ENCODE data around the gene HIPK2. TPM values are rescaled to one million over a fixed set of nuclear protein-coding genes. Genes with fewer than 3 reads are reported as not detected.
A peak's percentile ranks its signal among the peaks of the same experiment; 100 is the strongest.

Gene HIPK2
- total and polyA plus RNA-seq, 2 experiments from 2014 or later = 23.2 to 47.0 TPM

DNA sequence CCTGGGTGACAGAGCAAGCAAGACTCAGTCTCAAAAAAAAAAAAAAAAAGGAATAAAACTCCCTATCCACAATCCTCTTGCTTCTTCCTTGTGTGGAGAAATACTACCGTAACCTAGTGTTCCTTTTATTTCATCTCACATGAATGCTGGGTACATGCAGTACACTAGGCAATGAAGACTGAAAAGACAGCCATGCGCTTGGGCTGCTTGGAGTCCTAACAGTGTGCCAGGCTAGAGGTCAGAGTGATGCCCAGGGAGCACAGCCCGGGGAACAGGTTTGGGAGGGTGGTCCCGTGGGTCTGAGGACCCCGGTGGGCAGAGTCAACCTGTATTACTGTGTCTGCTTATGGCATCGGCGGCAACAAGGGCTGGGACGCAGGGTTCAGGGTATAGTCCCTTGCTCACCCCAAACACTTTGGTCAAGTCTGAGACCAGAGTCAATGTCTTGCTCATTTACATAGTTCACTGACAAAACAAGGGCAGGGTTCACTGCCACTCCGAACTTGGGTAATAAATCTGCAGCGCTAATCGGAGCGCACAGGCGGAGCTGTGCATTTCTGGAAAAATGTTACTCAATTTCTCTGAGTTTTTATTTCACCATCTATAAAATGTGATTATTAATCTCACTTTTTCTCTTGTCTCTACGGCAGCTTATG is 136.3 kb downstream of the HIPK2 start:
- Histone ChIP-seq H3K9me3 (ENCODE audit: low read depth) (no peaks in the 10 kb centered on the region), H3K27ac (no peak overlapping the region), H3K36me3 (no peaks in the 10 kb centered on the region), H3K4me3 (no peak overlapping the region), H3K4me1 (ENCODE audit: low read depth) (peaks cover under 1% of the 10 kb centered on the region), H3K27me3 (no peaks in the 10 kb centered on the region)
- no peak for DNase-seq (ENCODE audit: low read depth in 1 of 2, low spot score in 1 of 2)
- TF ChIP-seq, protein P1, sequence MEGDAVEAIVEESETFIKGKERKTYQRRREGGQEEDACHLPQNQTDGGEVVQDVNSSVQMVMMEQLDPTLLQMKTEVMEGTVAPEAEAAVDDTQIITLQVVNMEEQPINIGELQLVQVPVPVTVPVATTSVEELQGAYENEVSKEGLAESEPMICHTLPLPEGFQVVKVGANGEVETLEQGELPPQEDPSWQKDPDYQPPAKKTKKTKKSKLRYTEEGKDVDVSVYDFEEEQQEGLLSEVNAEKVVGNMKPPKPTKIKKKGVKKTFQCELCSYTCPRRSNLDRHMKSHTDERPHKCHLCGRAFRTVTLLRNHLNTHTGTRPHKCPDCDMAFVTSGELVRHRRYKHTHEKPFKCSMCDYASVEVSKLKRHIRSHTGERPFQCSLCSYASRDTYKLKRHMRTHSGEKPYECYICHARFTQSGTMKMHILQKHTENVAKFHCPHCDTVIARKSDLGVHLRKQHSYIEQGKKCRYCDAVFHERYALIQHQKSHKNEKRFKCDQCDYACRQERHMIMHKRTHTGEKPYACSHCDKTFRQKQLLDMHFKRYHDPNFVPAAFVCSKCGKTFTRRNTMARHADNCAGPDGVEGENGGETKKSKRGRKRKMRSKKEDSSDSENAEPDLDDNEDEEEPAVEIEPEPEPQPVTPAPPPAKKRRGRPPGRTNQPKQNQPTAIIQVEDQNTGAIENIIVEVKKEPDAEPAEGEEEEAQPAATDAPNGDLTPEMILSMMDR (IDR thresholded peaks at IDR 0.05; ENCODE audit: low read depth, low read length) = no peak

DNA sequence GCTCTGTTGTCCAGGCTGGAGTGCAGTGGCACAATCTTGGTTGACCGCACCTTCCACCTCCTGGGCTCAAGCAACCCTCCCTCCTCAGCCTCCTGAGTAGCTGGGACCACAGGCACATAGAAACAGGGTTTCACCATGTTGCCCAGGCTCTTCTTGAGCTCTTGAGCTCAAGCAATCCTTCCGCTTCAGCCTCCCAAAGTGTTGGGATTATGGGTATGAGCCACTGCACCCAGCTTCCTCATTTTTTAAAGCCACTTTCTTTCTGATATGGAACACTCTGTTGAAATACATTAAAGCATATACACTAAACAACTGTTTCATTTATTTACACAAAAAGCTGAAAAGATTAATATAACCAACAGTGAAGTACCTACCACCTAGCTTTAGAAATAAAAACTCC is 137.1 kb downstream of the HIPK2 start:
- Histone ChIP-seq H3K36me3 (no peaks in the 10 kb centered on the region), H3K4me1 (ENCODE audit: low read depth) (no peaks in the 10 kb centered on the region), H3K4me3 (no peak overlapping the region), H3K9me3 (ENCODE audit: low read depth) (no peaks in the 10 kb centered on the region), H3K27ac (no peak overlapping the region), H3K27me3 (no peaks in the 10 kb centered on the region)
- no peak for DNase-seq (ENCODE audit: low read depth in 1 of 2, low spot score in 1 of 2)
- TF ChIP-seq, protein P1 (IDR thresholded peaks at IDR 0.05; ENCODE audit: low read depth, low read length) = no peak

DNA sequence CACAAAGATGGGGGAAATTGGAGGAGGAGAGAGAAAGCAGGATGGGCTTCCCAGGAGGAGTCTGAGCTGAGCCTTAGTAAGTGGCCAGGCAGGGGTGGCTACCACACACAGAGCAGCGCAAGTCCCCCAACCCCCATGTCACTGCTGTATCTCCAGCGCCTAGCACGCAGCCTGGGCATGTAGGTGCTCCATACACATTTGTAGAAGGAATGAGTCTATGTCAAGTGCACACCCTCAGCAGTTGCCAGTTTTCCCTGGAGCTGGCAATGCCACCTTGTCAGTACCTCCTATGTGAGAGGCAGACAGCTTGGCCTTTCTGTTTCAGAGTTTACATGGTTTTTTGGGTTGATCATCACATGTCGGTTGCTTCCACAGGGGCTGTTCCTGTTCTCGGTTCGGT is 138.2 kb downstream of the HIPK2 start:
- H3K27me3 ChIP-seq = no peaks in the 10 kb centered on the region
- TF ChIP-seq, protein P1 (IDR thresholded peaks at IDR 0.05; ENCODE audit: low read depth, low read length) = no peak
- no peaks in the 10 kb centered on the region for H3K36me3 ChIP-seq
- no peaks in the 10 kb centered on the region for H3K9me3 ChIP-seq (ENCODE audit: low read depth)
- H3K27ac ChIP-seq = no peak overlapping the region
- DNase-seq (ENCODE audit: low read depth in 1 of 2, low spot score in 1 of 2) = no peak
- H3K4me1 ChIP-seq (ENCODE audit: low read depth) = no peaks in the 10 kb centered on the region
- H3K4me3 ChIP-seq = no peak overlapping the region

DNA sequence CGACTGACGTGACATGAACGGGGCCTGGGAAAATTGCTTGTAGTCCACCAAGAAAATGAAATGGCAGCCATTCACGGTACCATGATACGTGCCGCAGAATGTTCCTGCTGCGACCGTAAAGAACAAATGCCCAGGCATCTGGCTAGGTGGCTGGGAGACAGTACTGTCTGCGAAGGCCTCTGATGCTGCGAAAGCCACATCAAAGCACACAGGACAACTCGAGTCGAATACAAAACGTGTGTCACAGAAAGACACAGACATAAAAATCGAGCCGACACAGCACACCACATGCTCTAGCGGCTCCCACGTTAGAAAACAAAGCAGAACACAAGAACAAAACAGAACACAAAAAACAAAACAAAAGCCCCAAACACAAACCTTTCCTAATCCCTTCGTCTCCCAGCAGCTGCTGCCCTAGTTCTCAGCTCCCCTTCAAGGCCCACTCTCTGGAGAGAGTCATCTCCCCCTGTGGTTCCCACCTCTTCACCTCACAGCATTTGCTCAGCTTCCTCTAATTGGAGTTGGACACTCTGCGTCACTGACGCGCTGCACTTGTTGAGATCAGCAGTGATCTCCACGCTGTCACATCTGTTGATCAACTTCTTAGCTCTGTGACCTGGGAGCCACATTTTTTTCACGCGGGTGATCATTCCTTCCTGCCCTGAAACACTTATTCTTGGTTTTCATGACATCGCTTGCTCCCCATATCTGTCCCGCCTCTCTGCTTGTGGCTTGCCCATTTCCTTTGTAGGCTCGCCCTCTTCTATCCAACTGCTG is 142.1 kb downstream of the HIPK2 start:
- no peaks in the 10 kb centered on the region for H3K9me3 ChIP-seq (ENCODE audit: low read depth)
- TF ChIP-seq, protein P1 (IDR thresholded peaks at IDR 0.05; ENCODE audit: low read depth, low read length) = no peak
- no peak overlapping the region for H3K4me3 ChIP-seq
- no peaks in the 10 kb centered on the region for H3K27me3 ChIP-seq
- peak overlapping the region; percentile 64 for H3K27ac ChIP-seq
- no peak for DNase-seq (ENCODE audit: low read depth in 1 of 2, low spot score in 1 of 2)
- H3K4me1 ChIP-seq (ENCODE audit: low read depth) = no peaks in the 10 kb centered on the region
- peaks cover 4% of the 10 kb centered on the region for H3K36me3 ChIP-seq

DNA sequence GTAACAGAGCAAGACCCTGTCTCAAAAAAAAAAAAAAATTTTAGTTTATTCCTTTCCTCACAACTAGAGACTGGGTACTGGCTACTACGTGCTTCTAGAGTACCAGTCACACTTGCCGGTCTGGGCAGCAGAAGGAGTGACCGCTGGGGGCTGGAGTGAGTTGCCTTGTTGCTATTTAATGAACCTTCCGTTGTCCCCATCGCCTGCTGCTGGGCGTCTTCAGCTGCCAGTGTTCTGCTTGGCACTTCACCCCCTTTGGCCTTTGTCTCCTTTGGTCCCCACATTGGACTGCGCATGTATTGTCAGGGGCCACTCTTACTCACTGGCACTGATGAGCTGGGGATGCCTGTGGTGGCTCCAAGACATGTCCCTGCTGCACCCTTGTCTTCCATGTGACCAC is 143.7 kb downstream of the HIPK2 start:
- H3K9me3 ChIP-seq (ENCODE audit: low read depth) = no peaks in the 10 kb centered on the region
- no peaks in the 10 kb centered on the region for H3K27me3 ChIP-seq
- H3K27ac ChIP-seq = no peak overlapping the region
- TF ChIP-seq, protein P1 (IDR thresholded peaks at IDR 0.05; ENCODE audit: low read depth, low read length) = no peak
- peaks cover 10% of the 10 kb centered on the region for H3K36me3 ChIP-seq
- DNase-seq (ENCODE audit: low read depth in 1 of 2, low spot score in 1 of 2) = no peak
- no peak overlapping the region for H3K4me3 ChIP-seq
- no peaks in the 10 kb centered on the region for H3K4me1 ChIP-seq (ENCODE audit: low read depth)
